HK-2 (cell line): ENCODE data around the gene PSMB2.

Experiments used
- DNase-seq: peaks from one replicate; pipeline ENCODE4 v3.0.0-alpha.2; 2018; ENCODE audit not compliant: unreplicated experiment

The PSMB2 gene

DNA sequence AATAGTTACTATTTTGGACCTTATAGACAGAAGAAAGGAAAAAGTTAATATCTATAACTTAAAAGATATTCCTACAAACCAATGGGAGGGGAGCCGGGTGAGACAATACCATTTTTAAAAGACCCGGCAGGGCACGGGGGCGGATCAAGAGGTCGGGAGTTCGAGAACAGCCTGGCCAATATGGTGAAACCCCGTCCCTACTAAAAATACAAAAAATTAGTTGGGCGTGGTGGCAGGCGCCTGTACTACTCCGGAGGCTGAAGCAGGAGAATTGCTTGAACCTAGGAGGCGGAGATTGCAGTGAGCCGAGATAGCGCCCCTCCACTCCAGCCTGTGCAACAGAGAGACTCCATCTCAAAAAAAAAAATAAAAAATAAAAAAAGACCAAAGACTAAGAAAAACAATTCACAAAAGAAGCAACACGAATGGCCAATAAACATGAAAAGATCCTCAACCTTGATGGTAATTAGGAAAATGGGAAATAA lies 1.2 kb upstream of the PSMB2 start:
- peak; percentile 22 for DNase-seq

DNA sequence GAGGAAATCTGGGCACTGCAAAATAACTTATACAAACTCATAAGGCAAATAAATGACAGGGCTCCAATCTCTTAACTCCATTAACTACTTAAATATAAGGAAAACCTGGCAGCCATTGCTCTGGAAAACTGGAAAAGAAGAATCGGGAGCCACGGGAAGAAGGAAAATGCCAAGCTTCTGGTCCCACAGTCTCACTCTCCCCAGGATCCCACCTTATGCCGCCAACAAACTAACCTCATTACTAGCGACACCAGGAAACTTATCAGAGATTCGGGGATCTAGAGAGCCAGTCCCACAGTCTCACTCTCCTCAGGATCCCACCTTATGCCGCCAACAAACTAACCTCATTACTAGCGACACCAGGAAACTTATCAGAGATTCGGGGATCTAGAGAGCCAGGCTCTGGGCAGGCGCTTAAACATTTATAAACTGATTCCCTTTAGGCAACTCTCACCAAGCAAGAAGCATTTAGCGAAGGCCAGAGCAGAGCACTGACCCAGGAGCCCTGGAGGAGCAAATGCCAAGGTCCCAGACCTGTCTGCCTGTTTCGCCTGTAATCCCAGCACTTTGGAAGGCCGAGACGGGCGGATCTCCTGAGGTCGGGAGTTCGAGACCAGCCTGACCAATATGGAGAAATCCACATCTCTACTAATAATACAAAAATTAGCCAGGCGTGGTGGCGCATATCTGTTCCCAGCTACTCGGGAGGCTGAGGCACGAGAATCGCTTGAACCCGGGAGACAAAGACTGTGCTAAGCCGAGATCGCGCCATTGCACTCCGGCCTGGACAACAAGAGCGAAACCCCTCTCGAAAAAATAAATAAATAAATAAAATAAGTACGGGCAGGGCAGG lies 720 bp downstream of the PSMB2 start:
- peak; percentile 8 for DNase-seq

DNA sequence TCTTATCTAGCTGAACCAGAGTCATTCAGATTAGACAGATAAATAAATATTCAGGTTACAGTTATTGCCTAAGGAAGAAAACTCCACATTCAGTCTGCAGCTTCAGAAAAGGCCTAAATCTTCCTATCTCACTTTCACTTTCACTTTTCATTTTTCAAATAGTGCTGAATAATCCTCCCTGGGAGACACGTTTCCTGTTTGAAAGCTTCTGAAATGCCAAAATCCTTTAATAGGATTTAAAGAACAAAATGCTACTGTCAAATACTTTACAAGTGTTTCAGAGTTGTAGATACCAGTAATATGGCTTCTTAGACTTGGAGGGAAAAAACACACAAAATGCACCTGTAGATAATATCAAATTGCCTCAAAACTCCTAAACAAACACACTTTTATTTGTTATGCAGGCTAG lies 3.9 kb downstream of the PSMB2 start:
- no peak for DNase-seq

DNA sequence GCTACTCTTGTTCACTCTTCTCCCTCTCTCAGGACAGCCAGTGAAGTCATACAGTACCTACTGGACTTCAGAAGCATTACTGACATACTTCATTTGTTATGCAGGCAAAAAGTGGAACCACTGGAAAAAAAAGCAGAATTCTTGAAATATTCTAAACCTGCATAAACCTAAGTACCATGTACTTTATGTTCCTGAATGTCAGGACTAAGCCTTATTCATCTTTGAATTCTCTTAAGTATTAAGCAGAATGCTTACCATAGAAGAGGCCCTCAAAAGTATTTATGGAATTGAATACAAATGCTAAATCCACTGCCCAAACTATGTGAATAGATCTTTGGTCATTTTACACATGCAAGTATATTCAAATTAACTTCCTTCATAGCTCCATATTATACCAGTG lies 7.8 kb downstream of the PSMB2 start:
- no peak for DNase-seq

DNA sequence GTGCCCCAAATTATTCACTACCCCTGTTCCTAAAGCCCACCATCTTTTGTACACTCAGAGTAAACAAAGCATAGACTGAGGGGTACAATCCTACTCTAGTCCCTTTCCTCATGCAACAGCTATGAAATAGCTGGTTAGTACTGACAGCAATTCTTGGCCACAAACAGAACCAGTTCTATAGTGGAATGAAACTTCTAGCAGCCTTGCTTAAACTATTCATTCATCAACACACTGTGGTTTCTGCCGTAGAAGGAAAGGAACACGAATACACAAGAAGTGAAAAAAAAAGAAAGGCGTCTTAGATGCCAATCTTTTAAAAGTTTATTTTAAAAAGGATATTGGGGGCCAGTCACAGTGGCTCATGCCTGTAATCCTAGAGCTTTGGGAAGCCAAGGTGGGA lies 9.9 kb downstream of the PSMB2 start:
- DNase-seq = no peak

DNA sequence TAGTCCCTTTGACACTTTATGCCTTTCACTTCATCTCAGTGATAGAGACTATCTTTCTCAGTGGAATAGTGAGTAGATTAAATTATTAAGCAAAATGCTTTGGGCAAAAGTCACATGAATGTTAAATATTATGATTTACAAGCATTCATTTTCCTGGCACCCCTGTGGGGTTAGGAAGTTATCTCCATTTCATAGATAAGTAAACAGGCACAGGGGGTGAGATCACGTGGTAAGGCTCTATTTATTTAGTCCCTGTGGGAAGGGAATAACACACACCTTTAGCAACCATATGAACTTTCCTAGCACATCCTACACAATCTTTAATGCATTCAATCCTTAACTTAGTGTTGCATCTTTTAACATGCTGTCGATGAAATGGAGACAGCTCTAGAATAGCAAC lies 12.3 kb downstream of the PSMB2 start:
- DNase-seq = no peak

DNA sequence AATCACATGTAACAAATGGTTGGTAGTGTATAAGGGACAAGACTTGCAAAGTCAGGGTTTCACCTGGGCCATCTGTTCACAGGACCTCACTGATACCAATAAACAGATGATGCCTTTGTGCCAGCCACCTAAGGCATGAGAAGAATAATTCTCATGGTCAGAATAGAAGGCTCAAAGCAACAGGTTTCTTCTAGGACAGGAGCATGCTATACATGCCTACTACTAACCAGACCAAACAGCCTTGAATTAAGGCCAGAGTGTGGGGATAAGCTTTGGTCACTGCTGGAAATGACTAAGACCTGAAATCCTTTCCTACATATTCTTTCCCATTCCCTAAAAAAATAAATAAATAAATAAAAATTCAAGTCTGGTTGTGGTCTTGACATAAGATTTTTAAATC lies 17.5 kb downstream of the PSMB2 start:
- no peak for DNase-seq

DNA sequence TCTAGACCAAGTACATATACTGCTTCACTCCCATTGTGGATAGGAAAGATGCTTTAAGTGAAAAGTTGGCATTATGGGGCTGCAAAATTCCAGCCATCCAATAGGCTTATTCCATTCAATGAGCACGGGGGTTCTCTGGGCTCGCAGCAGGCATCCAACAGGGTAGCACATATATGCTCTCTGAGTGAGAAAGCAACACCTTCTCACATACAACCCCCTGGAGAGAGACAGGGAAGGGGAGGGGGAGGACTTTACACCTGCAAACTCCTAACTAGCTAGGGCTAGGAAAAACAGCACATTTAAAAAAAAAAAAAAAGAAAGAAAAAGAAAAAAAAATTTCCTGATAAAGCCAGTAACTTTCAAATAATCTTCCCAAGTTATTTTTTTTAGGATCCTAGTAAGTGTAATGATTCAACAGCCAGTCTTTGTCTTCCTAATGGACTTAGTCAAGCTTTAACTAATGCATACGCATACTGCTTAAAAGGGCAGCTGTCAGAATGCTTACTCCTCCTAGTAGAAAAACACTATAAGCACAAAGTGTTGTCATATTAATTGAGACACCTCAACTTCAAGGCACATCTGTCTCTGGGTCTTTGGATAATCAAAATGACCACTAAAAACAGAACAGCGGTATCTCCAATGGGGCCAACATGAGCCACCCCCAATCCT lies 18.7 kb downstream of the PSMB2 start:
- DNase-seq = no peak

DNA sequence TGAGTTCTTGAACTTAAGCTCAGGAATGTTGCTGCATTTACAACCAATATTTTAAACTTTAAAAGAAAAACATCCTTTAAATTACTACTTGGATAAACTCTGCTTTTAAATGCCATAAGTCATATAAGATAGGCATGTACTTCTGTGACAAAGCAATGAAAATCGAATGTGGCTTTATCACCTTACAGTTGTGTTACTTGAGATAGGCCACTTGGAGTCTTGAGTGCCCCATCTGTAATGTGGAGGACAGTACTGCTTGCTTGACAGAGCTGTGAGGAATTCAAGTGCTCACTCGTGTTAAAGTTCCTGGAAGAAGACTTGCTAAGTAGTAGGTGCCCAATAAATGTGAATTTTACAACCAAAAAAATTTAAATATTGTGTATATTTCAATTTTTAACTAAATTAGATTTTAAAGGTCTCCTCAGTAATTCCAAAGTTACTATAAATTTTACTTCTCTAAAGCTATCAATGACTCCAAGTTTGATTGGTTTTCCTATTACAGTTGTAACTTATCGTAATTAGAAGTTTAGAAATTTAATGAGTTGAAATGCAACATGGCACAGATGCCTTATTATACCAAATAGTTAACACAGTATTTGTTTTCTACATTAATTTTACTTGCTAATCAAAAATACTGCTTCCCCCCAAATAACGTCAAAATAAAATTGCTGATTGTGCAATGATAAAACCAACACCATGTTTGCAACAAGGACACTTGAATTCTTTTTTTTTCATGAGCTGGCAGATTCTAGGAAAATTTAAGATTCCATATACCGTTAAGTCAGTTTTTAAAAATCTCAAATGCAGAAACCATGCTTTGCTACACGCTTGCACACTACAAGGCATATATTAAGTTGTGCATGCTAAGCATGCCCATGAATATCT lies 21.8 kb downstream of the PSMB2 start:
- DNase-seq = no peak

DNA sequence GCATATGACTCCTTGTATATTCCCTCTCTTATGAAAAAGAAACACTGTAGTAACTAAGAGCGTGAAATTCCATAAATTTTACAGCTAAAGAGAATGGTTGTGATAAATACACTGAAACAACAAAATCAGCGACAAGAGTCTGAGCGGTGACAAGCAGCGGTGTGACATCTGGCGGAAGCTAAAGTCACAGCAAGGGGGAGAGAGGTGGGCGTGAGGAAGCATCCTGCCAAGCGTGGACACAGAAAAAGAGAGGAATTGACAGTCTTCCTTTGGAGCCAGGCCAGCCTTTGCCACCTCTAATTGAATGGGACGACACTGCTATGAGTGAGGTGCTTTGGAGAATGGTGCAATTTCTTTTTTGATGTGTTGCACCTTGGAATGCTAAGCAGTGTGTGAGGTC lies 25.9 kb downstream of the PSMB2 start:
- DNase-seq = no peak

DNA sequence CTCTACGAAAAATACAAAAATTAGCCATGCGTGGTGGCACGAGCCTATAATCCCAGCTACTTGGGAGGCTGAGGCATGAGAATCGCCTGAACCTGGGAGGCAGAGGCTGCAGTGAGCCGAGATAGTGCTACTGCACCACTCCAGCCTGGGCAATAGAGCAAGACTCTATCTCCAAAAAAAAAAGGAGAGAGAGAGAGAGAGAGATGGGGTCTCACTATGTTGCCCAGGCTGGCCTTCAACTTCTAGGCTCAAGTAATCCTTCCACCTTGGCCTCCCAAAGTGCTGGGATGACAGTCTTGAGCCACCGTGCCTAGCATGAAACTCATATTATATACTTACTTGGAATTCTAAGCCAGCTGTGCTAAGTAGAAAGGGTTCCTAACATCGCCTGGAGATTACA lies 29.7 kb downstream of the PSMB2 start:
- DNase-seq = no peak

DNA sequence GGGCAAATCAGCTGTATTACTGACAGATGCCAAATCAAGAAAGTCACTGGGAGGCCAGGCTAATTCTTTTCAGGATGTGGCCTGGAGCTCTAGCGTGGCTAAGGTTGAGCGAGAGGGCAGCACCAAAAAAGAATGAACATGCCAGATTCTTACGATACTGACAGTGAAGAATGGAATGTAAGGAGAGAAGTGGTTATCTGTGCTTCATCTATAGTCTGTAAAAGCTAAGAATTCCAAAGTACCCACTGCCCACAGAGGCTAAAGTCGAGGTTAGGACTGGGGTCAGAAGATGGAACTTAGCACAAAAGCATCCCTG lies 35.5 kb downstream of the PSMB2 start:
- no peak for DNase-seq

DNA sequence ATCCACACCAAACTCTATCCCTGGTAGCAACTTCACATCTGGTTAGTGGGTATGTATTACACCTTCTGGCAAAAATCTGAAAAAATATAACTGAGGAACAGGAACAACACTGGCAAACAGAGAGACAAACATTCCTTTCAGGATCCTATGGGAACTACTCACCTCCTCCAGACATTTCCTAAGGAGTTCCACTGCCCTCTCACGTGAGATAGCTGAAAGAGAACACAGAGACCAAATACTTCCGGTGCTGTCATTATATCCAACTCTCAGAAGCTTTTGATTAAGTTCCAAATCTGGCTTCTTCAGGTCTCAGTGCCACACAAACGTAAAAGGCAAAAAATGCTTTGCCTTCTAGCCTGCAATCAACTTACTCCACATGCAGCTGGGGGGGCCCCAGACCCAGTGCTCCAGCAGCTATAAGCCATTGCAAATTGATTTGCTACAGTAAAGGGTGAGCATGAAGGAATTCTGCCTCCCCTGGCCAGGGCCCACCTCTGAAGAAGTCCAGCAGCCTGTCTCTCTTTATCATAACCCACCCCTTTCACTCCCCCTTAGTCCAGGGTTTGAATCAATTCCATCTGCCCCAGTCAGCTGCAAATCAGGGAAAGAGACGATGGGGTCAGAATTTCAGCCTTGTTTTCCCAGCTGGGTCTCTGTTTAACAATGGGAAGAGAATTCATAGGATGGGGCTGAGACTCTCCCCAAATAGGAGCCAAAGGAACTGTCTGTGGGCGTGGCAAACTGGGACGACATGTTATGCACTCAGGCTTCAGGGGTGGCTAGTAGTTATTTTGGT lies 36.1 kb downstream of the PSMB2 start:
- no peak for DNase-seq

DNA sequence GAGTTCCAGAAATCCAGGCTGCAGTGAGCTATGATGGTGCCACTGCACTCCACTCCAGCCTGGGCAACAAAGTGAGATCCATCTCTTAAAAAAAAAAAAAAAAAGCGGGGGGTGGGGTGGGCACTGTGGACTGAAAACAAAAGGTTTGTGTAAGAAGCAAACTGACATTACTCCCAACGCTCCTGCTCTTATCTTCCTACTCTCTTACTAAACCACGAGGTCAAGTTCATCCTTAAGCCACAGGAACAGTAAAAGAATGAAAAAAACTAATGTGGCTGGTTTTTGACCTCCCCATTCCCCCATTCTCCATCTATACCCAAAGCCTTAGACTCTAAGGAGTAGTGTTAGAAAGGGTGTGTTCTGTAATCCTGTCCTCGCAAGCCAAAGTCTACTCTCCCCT lies 37.4 kb downstream of the PSMB2 start:
- no peak for DNase-seq

DNA sequence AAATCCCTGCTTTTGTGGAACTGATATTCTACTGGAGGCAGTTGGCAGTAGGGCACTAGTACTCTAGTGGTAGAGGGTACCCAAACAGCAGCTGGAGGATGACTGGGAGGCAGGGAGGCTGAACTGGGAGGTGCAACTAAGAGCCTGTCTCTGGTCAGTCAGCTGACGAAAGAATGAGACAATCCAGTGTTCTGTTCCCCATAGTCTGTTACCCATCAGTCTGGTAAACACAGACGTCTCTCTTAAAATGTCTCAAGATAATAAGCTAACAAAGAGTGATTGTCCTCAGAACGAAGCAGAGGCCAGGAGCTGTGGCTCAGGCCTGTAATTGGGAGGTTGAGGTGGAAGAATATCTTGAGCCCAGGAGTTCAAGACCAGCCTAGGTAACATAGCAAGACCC lies 37.9 kb downstream of the PSMB2 start:
- DNase-seq = no peak

DNA sequence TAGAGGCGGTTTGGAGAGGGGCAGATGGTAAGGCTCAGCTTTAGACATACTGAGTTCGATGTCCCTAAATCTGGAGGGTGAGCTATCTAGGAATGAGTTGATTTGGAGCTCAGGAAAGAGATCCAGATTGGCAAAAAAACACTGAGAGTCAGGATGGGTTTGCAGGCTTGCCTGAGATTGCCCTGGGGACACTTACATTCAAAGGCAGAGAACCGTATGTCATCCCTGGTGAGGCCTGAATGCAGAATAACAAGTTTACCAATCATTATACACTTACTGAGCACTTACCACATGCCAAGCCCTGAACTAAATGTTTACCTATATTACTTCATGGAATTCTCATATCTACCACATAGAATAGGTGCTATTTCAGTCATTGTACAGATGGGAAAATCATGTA lies 40.7 kb downstream of the PSMB2 start:
- no peak for DNase-seq

DNA sequence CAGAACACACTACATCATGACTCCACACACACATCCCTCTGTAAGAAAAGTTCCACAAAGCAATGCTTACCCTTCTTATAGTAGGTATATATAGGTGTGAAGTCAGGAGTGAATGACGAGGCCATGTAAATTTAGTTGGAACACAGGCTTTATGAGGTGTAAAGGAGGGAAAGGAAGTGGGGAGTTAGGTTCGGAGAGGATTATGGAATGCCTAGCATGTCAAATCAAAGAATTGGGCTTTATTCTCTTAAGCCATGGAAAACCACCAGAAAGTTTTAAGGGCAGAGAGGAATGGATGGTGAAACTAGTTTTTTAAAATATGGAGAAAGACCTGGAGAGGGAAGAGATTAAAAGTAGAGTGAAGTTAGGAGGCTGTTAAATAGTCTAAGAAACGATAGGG lies 41.9 kb downstream of the PSMB2 start:
- DNase-seq = no peak

DNA sequence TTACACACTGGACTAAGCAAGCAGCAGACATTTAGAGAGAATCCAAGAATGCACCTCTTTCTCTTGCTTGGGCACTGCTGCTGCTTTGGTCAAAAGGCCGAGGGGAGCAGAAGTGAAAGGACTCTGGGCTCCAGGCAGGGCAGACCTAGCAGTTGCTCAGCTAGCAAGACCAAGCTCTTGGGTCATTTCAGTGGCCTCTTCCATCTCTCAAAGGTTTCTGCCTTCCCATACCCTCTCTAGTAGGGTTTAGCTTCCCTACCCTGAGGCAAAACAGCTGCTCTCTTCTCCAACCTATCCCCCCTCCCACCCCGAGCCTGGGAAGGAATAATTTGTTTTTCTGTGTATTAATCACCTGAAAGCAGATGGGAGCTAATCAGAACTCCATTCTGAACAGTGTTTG lies 42.4 kb downstream of the PSMB2 start:
- DNase-seq = no peak

DNA sequence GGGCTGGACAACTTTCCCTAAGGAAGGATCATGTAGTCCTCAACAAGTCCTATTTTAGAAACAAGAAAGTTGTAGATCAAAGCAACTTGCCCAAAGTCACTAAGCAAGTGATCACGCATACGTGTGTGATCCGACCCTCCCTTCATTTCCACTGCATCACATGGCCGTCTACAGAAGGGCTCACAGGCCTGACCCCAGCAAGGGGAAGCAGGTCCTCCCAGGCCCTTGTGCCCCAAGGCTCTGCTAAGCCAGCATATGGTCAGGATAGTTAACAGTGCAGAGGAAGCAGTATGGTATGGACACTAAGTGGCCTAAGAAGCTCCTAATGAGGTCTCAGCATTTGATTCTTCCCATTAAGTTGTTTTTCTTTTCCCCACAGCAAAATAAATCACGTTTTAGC lies 43.5 kb downstream of the PSMB2 start:
- DNase-seq = no peak

DNA sequence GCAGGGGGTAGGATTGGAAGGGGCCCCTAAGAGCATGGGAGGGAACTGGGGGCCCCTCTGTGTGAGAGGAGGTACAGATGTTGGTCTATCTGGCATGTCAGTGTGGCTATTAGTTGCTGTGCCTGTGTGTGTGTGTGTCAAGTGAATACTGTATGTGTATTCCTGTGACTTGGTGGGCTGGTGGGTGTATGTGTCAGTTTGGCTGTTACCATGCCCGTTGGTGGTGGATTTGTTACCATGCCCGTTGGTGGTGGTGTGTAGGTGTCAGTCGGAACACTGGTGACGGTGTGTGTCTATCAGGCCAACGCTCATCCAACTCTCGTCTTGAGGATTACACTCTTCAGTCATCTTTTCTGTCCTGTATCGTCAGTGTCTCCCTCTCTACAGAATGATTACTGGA lies 45.6 kb downstream of the PSMB2 start:
- DNase-seq = no peak

DNA sequence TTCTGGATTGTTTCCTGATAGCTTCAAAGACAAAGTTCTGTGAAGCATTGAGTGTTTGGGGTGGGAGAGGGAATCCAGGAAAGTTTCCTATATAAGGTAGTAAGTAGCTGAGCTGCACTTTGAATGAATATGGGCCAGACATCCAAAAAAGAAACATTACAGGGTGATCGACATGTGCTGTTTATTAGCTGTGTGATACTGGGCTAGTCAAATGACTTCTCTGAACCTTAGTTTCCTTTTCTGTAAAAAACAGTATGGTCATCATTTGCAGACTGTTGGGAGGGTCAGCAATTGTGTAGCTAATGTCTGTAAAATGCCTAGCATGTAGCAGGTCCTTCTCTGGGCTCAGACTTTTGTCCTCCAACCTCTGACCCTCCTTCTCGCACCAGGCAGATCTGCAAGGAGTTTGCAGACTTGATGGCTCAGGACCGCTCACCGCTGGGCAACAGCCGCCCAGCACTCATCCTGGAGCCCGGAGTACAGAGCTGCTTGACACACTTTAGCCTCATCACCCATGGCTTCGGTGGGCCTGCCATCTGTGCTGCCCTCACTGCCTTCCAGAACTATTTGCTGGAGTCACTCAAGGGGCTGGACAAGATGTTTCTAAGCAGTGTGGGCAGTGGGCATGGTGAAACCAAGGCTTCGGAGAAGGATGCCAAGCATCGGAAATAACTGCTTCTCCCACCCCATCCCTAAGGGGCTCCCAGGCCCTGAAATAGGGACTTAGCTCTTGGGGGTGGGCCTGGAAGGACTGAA lies 47.1 kb downstream of the PSMB2 start:
- DNase-seq = no peak
